Measurements from ENCODE around the gene H6PD. TPM values are rescaled to one million over a fixed set of nuclear protein-coding genes. Genes with fewer than 3 reads are reported as not detected.

Gene H6PD
- total and polyA plus RNA-seq, 2 donors (not counting 3 experiments of a cell fraction or from before 2014, with no cell fraction given) = 24.5 to 29.0 TPM

- POLR2A ChIA-PET = no interaction called here
Observed at GRCh38 chr1:9284061-9284460, 49.5 kb downstream of the H6PD start.

More at GRCh38 chr1:9284061-9284460, 49.5 kb downstream of the H6PD start:
- Histone ChIP-seq H4K20me1 (replicated peaks; ENCODE audit: control insufficient read depth, extremely low read depth, insufficient read depth, low read length) (no peaks in the 10 kb centered on the region), H3K36me3 (ENCODE audit: control insufficient read depth in 2 of 2, extremely low read depth in 1 of 2, insufficient read depth in 2 of 2, low read length in 2 of 2) (no peaks in the 10 kb centered on the region), H3K27ac (ENCODE audit: insufficient read depth, low read depth, low read length) (no peak overlapping the region), H3K4me2 (ENCODE audit: insufficient read depth, low read length) (no peak overlapping the region), H2AFZ (ENCODE audit: low read depth, low read length) (no peak overlapping the region), H3K4me1 (ENCODE audit: control insufficient read depth, extremely low read depth, insufficient read depth, low read length) (peaks cover 6% of the 10 kb centered on the region), H3K4me3 (replicated peaks in 1 of 3; ENCODE audit: insufficient read depth in 1 of 3, low read depth in 1 of 3, low read length in 3 of 3) (no peak overlapping the region), H3K9ac (replicated peaks; ENCODE audit: extremely low read depth, insufficient read depth, low read length) (no peak overlapping the region), H3K9me3 (replicated peaks; ENCODE audit: control insufficient read depth, insufficient read depth, low read length) (no peaks in the 10 kb centered on the region), H3K9me1 (replicated peaks; ENCODE audit: control insufficient read depth, extremely low read depth, insufficient read depth, low read length) (no peaks in the 10 kb centered on the region), H3K79me2 (ENCODE audit: control insufficient read depth, insufficient read depth, low read length) (no peaks in the 10 kb centered on the region), H3K27me3 (ENCODE audit: control insufficient read depth in 2 of 2, insufficient read depth in 2 of 2, low read length in 2 of 2) (no peaks in the 10 kb centered on the region)
- CTCF ChIA-PET = interaction anchor here (0.8 to 4.9 kb wide), 4 partner anchors 9 to 207 kb away, joined by 3 to 27 read pairs (median 5); no protein-coding TSS in a partner anchor
- dilution Hi-C loops (cut with MboI; ENCODE audit: extremely low pct_ligation_motif_present, low sequenced_read_pairs) = no loop called here
- TF ChIP-seq JUN (IDR thresholded peaks at IDR 0.05; ENCODE audit: borderline replicate concordance, insufficient read depth, insufficient read length, low read depth) = no peak
- no peak for TF ChIP-seq FOS (IDR thresholded peaks at IDR 0.05; ENCODE audit: borderline replicate concordance, insufficient read depth, low read length)
- TF ChIP-seq POLR2A (IDR thresholded peaks at IDR 0.05; ENCODE audit: low read depth, low read length) = no peak
- TF ChIP-seq POLR2AphosphoS5 (IDR thresholded peaks at IDR 0.05; ENCODE audit: insufficient read depth, low read depth, low read length) = no peak
- TF ChIP-seq EZH2 (IDR thresholded peaks at IDR 0.05; ENCODE audit: borderline replicate concordance, low read depth, low read length, severe bottlenecking) = no peak
- TF ChIP-seq MYC (IDR thresholded peaks at IDR 0.05; ENCODE audit: low read depth, low read length) = no peak
- TF ChIP-seq GATA2 (IDR thresholded peaks at IDR 0.05; ENCODE audit: insufficient read depth, insufficient read length, low read depth, low read length) = no peak
- TF ChIP-seq CTCF (IDR thresholded peaks at IDR 0.05; ENCODE audit: extremely low read depth in 1 of 2, insufficient read depth in 1 of 2, low read depth in 1 of 2, low read length in 2 of 2) = no peak
- no peak for TF ChIP-seq MAX (IDR thresholded peaks at IDR 0.05; ENCODE audit: insufficient read depth, insufficient read length)
- intact Hi-C loops (cut with micrococcal nuclease) = no loop called here
- no TSS peak for BruUV-seq (replicated peaks)
- FAIRE-seq (no peak), DNase-seq (ENCODE audit: low read depth, low spot score) (no peak)
